Hepatocyte (in vitro differentiated cells): ENCODE measurements around the gene SLC5A6.

Experiments used
- EZH2 ChIP-seq: fragments of 200-600 bp; sonication (generic); IDR thresholded peaks from 2 replicates; pipeline ENCODE4 v1.6.1; 2016; ENCODE audit warnings: antibody characterized with exemption, mild to moderate bottlenecking, borderline replicate concordance
- EZH2phosphoT487 ChIP-seq: fragments of 200-600 bp; sonication (generic); IDR thresholded peaks from one replicate; pipeline ENCODE4 v1.6.1; 2018; ENCODE audit warnings: antibody characterized with exemption, mild to moderate bottlenecking, low read depth, moderate library complexity; ENCODE audit not compliant: unreplicated experiment, severe bottlenecking
- TF ChIP-seq, protein P1 (sequence below): fragments of 200-600 bp; sonication (generic); IDR thresholded peaks from 2 replicates; pipeline ENCODE4 v1.5.1; 2016; ENCODE audit warnings: antibody characterized with exemption, mild to moderate bottlenecking; ENCODE audit not compliant: poor library complexity

DNA sequence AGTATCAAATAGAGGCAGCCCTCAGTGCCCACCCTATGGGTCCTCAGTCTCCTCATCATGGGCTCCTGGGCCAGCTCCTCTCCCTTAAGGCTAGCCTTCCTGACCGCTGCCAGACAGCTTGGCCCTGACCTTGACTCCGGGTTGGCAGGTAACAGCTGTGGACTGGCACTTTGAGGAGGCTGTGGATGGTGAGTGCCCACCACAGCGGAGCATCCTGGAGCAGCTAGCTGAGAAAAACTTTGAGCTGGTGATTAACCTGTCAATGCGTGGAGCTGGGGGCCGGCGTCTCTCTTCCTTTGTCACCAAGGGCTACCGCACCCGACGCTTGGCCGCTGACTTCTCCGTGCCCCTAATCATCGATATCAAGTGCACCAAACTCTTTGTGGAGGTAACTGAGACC is 24.1 kb upstream of the SLC5A6 start:
- TF ChIP-seq, protein P1, sequence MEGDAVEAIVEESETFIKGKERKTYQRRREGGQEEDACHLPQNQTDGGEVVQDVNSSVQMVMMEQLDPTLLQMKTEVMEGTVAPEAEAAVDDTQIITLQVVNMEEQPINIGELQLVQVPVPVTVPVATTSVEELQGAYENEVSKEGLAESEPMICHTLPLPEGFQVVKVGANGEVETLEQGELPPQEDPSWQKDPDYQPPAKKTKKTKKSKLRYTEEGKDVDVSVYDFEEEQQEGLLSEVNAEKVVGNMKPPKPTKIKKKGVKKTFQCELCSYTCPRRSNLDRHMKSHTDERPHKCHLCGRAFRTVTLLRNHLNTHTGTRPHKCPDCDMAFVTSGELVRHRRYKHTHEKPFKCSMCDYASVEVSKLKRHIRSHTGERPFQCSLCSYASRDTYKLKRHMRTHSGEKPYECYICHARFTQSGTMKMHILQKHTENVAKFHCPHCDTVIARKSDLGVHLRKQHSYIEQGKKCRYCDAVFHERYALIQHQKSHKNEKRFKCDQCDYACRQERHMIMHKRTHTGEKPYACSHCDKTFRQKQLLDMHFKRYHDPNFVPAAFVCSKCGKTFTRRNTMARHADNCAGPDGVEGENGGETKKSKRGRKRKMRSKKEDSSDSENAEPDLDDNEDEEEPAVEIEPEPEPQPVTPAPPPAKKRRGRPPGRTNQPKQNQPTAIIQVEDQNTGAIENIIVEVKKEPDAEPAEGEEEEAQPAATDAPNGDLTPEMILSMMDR: no peak
- TF ChIP-seq EZH2 (no peak), EZH2phosphoT487 (no peak)
